Endothelial cell of umbilical vein (primary cell): ENCODE results near the gene LAMA5.

Experiments used
- CTCF ChIP-seq, 2 donors: IDR thresholded peaks; 1 replicate in 1 of 2; 2 replicates in 1 of 2; pipeline ENCODE4 v1.5.1; 2011; ENCODE audit warnings: low read length in 2 of 2, mild to moderate bottlenecking in 2 of 2, moderate library complexity in 2 of 2, control low read depth in 1 of 2, inconsistent platforms in 1 of 2, low read depth in 1 of 2; ENCODE audit not compliant: insufficient read depth in 1 of 2; ENCODE audit errors: extremely low read depth in 1 of 2
- EZH2 ChIP-seq: IDR thresholded peaks from 2 replicates; pipeline ENCODE4 v1.6.1; 2012; ENCODE audit warnings: borderline replicate concordance, low read depth, mild to moderate bottlenecking, moderate library complexity, low read length, inconsistent platforms; ENCODE audit not compliant: severe bottlenecking
- JUN ChIP-seq: IDR thresholded peaks from 2 replicates; pipeline ENCODE4 v1.6.1; 2011; ENCODE audit warnings: borderline replicate concordance, low read depth; ENCODE audit not compliant: insufficient read length, insufficient read depth
- POLR2A ChIP-seq: IDR thresholded peaks from 2 replicates; pipeline ENCODE4 v1.6.1; 2012; ENCODE audit warnings: low read depth, mild to moderate bottlenecking, control low read depth, low read length
- POLR2AphosphoS5 ChIP-seq: IDR thresholded peaks from 2 replicates; pipeline ENCODE4 v1.6.1; 2012; ENCODE audit warnings: low read depth, mild to moderate bottlenecking, control low read depth, low read length, moderate library complexity; ENCODE audit not compliant: insufficient read depth

GRCh38 chr20:62347445-62347844 is 19.7 kb downstream of the LAMA5 start:
- TF ChIP-seq CTCF (IDR thresholded peaks at IDR 0.05; ENCODE audit: extremely low read depth in 1 of 2, insufficient read depth in 1 of 2, low read depth in 1 of 2, low read length in 2 of 2) (no peak), POLR2AphosphoS5 (no peak), JUN (no peak), POLR2A (no peak), EZH2 (no peak)
